Measurements from ENCODE around the gene TMEM37.

Gene TMEM37

GRCh38 chr2:119433636-119434327, 2.1 kb downstream of the TMEM37 start:
- Mint-ChIP-seq H3K4me1 (peaks cover 12 to 15% of the 10 kb centered on the region in 2 donors), H3K9me3 (no peaks in the 10 kb centered on the region), H3K36me3 (no peaks in the 10 kb centered on the region), H3K4me3 (no peak overlapping the region), H3K27ac (no peak overlapping the region), H3K27me3 (peaks cover 61 to 73% of the 10 kb centered on the region in 2 donors)
- ATAC-seq (replicated peaks) (no peak), DNase-seq (no peak)

GRCh38 chr2:119434664-119435063, 3.0 kb downstream of the TMEM37 start:
- Mint-ChIP-seq H3K4me3 (no peak overlapping the region), H3K27ac (no peak overlapping the region), H3K27me3 (peaks cover 57 to 73% of the 10 kb centered on the region in 2 donors), H3K36me3 (no peaks in the 10 kb centered on the region), H3K9me3 (no peaks in the 10 kb centered on the region), H3K4me1 (peaks cover 12 to 14% of the 10 kb centered on the region in 2 donors)
- ATAC-seq (replicated peaks): no peak
- no peak for DNase-seq

- no peak overlapping the region for H3K27ac Mint-ChIP-seq
- H3K4me1 Mint-ChIP-seq: peaks cover 9 to 10% of the 10 kb centered on the region in 2 donors
- no peak for DNase-seq
- H3K9me3 Mint-ChIP-seq: no peaks in the 10 kb centered on the region
- H3K27me3 Mint-ChIP-seq: peaks cover 60 to 77% of the 10 kb centered on the region in 2 donors
- no peak overlapping the region for H3K4me3 Mint-ChIP-seq
- H3K36me3 Mint-ChIP-seq: no peaks in the 10 kb centered on the region
- no peak for ATAC-seq (replicated peaks)
Observed at GRCh38 chr2:119435081-119435952, 3.7 kb downstream of the TMEM37 start.

GRCh38 chr2:119435953-119436297, 4.3 kb downstream of the TMEM37 start:
- DNase-seq: no peak
- no peaks in the 10 kb centered on the region for H3K9me3 Mint-ChIP-seq
- H3K27me3 Mint-ChIP-seq: peaks cover 62 to 78% of the 10 kb centered on the region in 2 donors
- H3K27ac Mint-ChIP-seq: no peak overlapping the region
- ATAC-seq (replicated peaks): no peak
- no peaks in the 10 kb centered on the region for H3K36me3 Mint-ChIP-seq
- H3K4me1 Mint-ChIP-seq: peaks cover 6 to 10% of the 10 kb centered on the region in 2 donors
- no peak overlapping the region for H3K4me3 Mint-ChIP-seq

- Mint-ChIP-seq H3K27ac (no peak overlapping the region), H3K4me3 (no peak overlapping the region), H3K4me1 (peaks cover 3 to 5% of the 10 kb centered on the region in 2 donors), H3K27me3 (peaks cover 59 to 81% of the 10 kb centered on the region in 2 donors), H3K9me3 (no peaks in the 10 kb centered on the region), H3K36me3 (no peaks in the 10 kb centered on the region)
- no peak for DNase-seq
- ATAC-seq (replicated peaks): no peak
Observed at GRCh38 chr2:119436993-119437772, 5.5 kb downstream of the TMEM37 start.

GRCh38 chr2:119438128-119438656, 6.5 kb downstream of the TMEM37 start:
- DNase-seq (no peak), ATAC-seq (replicated peaks) (no peak)
- no peaks in the 10 kb centered on the region for H3K36me3 Mint-ChIP-seq
- no peak overlapping the region for H3K4me3 Mint-ChIP-seq
- H3K4me1 Mint-ChIP-seq: no peaks in the 10 kb centered on the region
- H3K27ac Mint-ChIP-seq: no peak overlapping the region
- peaks cover 49 to 71% of the 10 kb centered on the region in 2 donors for H3K27me3 Mint-ChIP-seq
- H3K9me3 Mint-ChIP-seq: no peaks in the 10 kb centered on the region

GRCh38 chr2:119438726-119439284, 7.2 kb downstream of the TMEM37 start:
- no peaks in the 10 kb centered on the region for H3K9me3 Mint-ChIP-seq
- no peak for DNase-seq

GRCh38 chr2:119439574-119440500, 8.2 kb downstream of the TMEM37 start:
- H3K27ac Mint-ChIP-seq: no peak overlapping the region
- peaks cover 42 to 58% of the 10 kb centered on the region in 2 donors for H3K27me3 Mint-ChIP-seq
- ATAC-seq (replicated peaks) (no peak), DNase-seq (no peak)
- H3K4me1 Mint-ChIP-seq: no peaks in the 10 kb centered on the region
- no peaks in the 10 kb centered on the region for H3K9me3 Mint-ChIP-seq
- no peak overlapping the region for H3K4me3 Mint-ChIP-seq
- H3K36me3 Mint-ChIP-seq: no peaks in the 10 kb centered on the region

More at GRCh38 chr2:119438726-119439284, 7.2 kb downstream of the TMEM37 start:
- H3K27me3 Mint-ChIP-seq: peaks cover 46 to 67% of the 10 kb centered on the region in 2 donors
- H3K27ac Mint-ChIP-seq: no peak overlapping the region
- no peaks in the 10 kb centered on the region for H3K36me3 Mint-ChIP-seq
- no peak for ATAC-seq (replicated peaks)
- no peak overlapping the region for H3K4me3 Mint-ChIP-seq
- no peaks in the 10 kb centered on the region for H3K4me1 Mint-ChIP-seq

- peaks cover 37 to 52% of the 10 kb centered on the region in 2 donors for H3K27me3 Mint-ChIP-seq
- ATAC-seq (replicated peaks) (no peak), DNase-seq (no peak)
- H3K4me3 Mint-ChIP-seq: no peak overlapping the region
- no peaks in the 10 kb centered on the region for H3K9me3 Mint-ChIP-seq
- no peaks in the 10 kb centered on the region for H3K36me3 Mint-ChIP-seq
- H3K27ac Mint-ChIP-seq: no peak overlapping the region
- H3K4me1 Mint-ChIP-seq: no peaks in the 10 kb centered on the region
Observed at GRCh38 chr2:119440501-119440870, 8.8 kb downstream of the TMEM37 start.

GRCh38 chr2:119440873-119441272, 9.2 kb downstream of the TMEM37 start:
- no peaks in the 10 kb centered on the region for H3K36me3 Mint-ChIP-seq
- H3K4me3 Mint-ChIP-seq: no peak overlapping the region
- peaks cover 33 to 51% of the 10 kb centered on the region in 2 donors for H3K27me3 Mint-ChIP-seq
- ATAC-seq (replicated peaks): no peak
- DNase-seq: no peak
- H3K4me1 Mint-ChIP-seq: no peaks in the 10 kb centered on the region
- H3K27ac Mint-ChIP-seq: no peak overlapping the region
- H3K9me3 Mint-ChIP-seq: no peaks in the 10 kb centered on the region

- H3K27ac Mint-ChIP-seq: no peak overlapping the region
- no peaks in the 10 kb centered on the region for H3K9me3 Mint-ChIP-seq
- ATAC-seq (replicated peaks) (no peak), DNase-seq (no peak)
- H3K27me3 Mint-ChIP-seq: peaks cover 31 to 51% of the 10 kb centered on the region in 2 donors
- no peaks in the 10 kb centered on the region for H3K4me1 Mint-ChIP-seq
- no peak overlapping the region for H3K4me3 Mint-ChIP-seq
- no peaks in the 10 kb centered on the region for H3K36me3 Mint-ChIP-seq
Observed at GRCh38 chr2:119441376-119442225, 9.9 kb downstream of the TMEM37 start.

- Mint-ChIP-seq H3K4me1 (no peaks in the 10 kb centered on the region), H3K36me3 (no peaks in the 10 kb centered on the region), H3K4me3 (no peak overlapping the region), H3K9me3 (no peaks in the 10 kb centered on the region), H3K27me3 (peaks cover 29 to 55% of the 10 kb centered on the region in 2 donors), H3K27ac (no peak overlapping the region)
- DNase-seq: no peak
- no peak for ATAC-seq (replicated peaks)
Observed at GRCh38 chr2:119442226-119442619, 10.6 kb downstream of the TMEM37 start.
